D721Med (cell line): ENCODE data around the gene ITGBL1.

Source experiments
- DNase-seq: peaks from one replicate; pipeline ENCODE4 v3.0.0; 2011; ENCODE audit warnings: low spot score; ENCODE audit not compliant: insufficient read length
- FAIRE-seq: peaks from 2 replicates; lab custom pipeline; 2011; peaks lifted over from hg19 to GRCh38; lab: Jason Lieb, UNC
- CTCF ChIP-seq: IDR thresholded peaks from 2 replicates; pipeline ENCODE4 v1.5.1; 2012; ENCODE audit warnings: mild to moderate bottlenecking, control low read depth; ENCODE audit not compliant: insufficient read depth; ENCODE audit errors: missing control alignments

Gene ITGBL1

GRCh38 chr13:101575581-101575980, 123.1 kb downstream of the ITGBL1 start:
- FAIRE-seq (no peak), DNase-seq (no peak)
- TF ChIP-seq CTCF: no peak

DNA sequence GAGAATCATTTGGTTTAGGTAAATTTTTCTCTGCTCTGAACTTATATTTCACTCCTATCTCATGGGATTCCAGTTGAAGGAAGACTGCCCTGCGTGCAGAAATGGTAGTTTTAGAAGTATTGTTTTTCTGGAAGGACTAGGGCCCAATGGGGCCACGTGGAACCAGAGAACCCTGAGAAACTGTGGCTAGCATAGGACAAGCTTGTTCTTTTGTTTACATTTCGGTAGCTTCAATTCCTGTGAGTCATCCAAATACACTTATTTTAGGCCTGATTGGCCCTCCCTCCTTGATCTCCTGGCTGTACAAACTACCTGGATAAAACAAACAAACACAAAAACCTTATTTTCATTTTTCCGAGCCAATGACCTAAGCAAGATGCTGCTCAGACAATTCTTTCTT, 124.0 kb downstream of the ITGBL1 start:
- DNase-seq (no peak), FAIRE-seq (no peak)
- TF ChIP-seq CTCF: no peak

GRCh38 chr13:101576977-101577376, 124.5 kb downstream of the ITGBL1 start:
- TF ChIP-seq CTCF: no peak
- FAIRE-seq (no peak), DNase-seq (no peak)

GRCh38 chr13:101579281-101579802, 126.9 kb downstream of the ITGBL1 start:
- no peak for TF ChIP-seq CTCF

GRCh38 chr13:101584331-101584730, 131.9 kb downstream of the ITGBL1 start:
- FAIRE-seq: no peak
- no peak for DNase-seq
- TF ChIP-seq CTCF: no peak

More at GRCh38 chr13:101579281-101579802, 126.9 kb downstream of the ITGBL1 start:
- DNase-seq (no peak), FAIRE-seq (no peak)

DNA sequence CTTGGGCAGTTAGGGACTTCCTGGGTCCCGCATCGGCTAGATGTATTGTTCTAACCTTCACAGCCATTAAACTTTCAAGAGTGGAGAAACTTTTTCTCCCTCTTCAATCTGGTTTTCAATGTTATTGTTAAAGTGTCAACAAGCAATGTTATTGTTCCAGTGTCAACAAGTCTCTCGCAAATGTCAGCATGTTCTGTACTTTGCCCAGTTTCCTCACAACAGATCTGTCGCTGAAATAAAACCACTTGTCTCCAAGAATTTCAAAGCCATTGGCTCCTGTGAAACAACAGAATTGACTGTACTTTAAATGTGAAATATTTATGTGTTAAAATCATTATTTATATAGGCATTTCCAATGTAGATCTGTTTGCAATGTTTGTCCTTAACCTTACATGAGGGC, 138.0 kb downstream of the ITGBL1 start:
- FAIRE-seq: no peak
- DNase-seq: no peak
- TF ChIP-seq CTCF: no peak

- DNase-seq (no peak), FAIRE-seq (no peak)
- no peak for TF ChIP-seq CTCF
Observed at GRCh38 chr13:101594936-101595335, 142.5 kb downstream of the ITGBL1 start.
